Measurements from ENCODE around the gene KAT6B.

DNA sequence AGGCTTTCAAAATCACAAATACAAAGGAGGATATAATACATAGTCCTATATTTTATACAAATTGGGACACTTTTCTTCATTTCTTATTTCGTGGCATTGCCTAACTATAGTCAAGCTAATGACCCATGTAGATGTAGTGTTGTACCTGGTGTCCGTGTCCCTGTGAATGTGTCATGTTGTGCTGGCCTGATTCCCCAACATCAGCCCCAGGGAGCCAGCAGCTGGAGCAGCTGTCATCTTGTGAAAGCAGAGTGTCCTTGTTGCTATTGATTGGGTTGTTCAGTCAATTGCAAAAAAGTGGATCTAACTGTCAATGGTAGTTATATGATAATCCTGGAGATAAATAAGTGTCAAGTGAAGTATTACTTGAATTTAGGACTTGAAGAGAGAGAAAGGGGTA lies 86.3 kb downstream of the KAT6B start:
- TF ChIP-seq, protein P1, sequence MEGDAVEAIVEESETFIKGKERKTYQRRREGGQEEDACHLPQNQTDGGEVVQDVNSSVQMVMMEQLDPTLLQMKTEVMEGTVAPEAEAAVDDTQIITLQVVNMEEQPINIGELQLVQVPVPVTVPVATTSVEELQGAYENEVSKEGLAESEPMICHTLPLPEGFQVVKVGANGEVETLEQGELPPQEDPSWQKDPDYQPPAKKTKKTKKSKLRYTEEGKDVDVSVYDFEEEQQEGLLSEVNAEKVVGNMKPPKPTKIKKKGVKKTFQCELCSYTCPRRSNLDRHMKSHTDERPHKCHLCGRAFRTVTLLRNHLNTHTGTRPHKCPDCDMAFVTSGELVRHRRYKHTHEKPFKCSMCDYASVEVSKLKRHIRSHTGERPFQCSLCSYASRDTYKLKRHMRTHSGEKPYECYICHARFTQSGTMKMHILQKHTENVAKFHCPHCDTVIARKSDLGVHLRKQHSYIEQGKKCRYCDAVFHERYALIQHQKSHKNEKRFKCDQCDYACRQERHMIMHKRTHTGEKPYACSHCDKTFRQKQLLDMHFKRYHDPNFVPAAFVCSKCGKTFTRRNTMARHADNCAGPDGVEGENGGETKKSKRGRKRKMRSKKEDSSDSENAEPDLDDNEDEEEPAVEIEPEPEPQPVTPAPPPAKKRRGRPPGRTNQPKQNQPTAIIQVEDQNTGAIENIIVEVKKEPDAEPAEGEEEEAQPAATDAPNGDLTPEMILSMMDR (IDR thresholded peaks at IDR 0.05) = no peak
- no peak for TF ChIP-seq POLR2AphosphoS5 (IDR thresholded peaks at IDR 0.05; ENCODE audit: insufficient read depth in 1 of 2, low read depth in 1 of 2)

Measured in vagina (tissue), 2 donors.